Upper lobe of right lung (tissue), 1 donor: Measurements from ENCODE around the gene EGLN3. TPM values are rescaled to one million over a fixed set of nuclear protein-coding genes. Genes with fewer than 3 reads are reported as not detected.

Experiments used
- ATAC-seq: fragments of 200-7000 bp; cut with Tn5 transposase; one replicate; pipeline ENCODE4 v1.9.1; 2020; ENCODE audit warnings: mild to moderate bottlenecking, moderate library complexity
- DNase-seq: peaks from one replicate; pipeline ENCODE4 v3.0.0-alpha.2; 2020
- H3K27ac ChIP-seq: fragments of 200-600 bp; one replicate; pipeline ENCODE4 v1.8.0; 2022
- H3K27me3 ChIP-seq: fragments of 200-600 bp; one replicate; pipeline ENCODE4 v1.8.0; 2022; ENCODE audit warnings: mild to moderate bottlenecking
- H3K36me3 ChIP-seq: fragments of 200-600 bp; one replicate; pipeline ENCODE4 v1.8.0; 2022
- H3K4me1 ChIP-seq: fragments of 200-600 bp; one replicate; pipeline ENCODE4 v1.8.0; 2022
- H3K4me3 ChIP-seq: fragments of 200-600 bp; one replicate; pipeline ENCODE4 v1.8.0; 2022; ENCODE audit warnings: mild to moderate bottlenecking
- H3K9me3 ChIP-seq: fragments of 200-600 bp; one replicate; pipeline ENCODE4 v1.8.0; 2022
- CTCF ChIP-seq: fragments of 200-600 bp; IDR thresholded peaks from one replicate; pipeline ENCODE4 v1.8.0; 2022; ENCODE audit warnings: antibody characterized with exemption
- intact Hi-C: fragments of 100-400 bp; cut with DNase I; formaldehyde crosslinking; loops from one replicate; pipeline ENCODE4 v1.11.0; 2022
- total RNA-seq: library from RNA; stranded (reverse); fragmentation: NEBNext Ultra II Directional; extraction: Animal tissue kit (Norgen Biotek cat#: 25700); gene quantifications from one replicate; pipeline ENCODE4 v1.2.1, GENCODE V29; 2021
- donor health status: DM: no; HTN: yes; CAD: no; lungs with severe emphysema.

EGLN3 gene
- total RNA-seq, 1 donor from 2014 or later = 7.6 TPM

GRCh38 chr14:33901426-33902155 lies 49.3 kb downstream of the EGLN3 start:
- H3K4me3 ChIP-seq = no peak overlapping the region
- no peaks in the 10 kb centered on the region for H3K9me3 ChIP-seq
- no peak overlapping the region for H3K27ac ChIP-seq
- no peaks in the 10 kb centered on the region for H3K4me1 ChIP-seq
- intact Hi-C loops = no loop called here
- no peak for TF ChIP-seq CTCF
- no peaks in the 10 kb centered on the region for H3K36me3 ChIP-seq
- ATAC-seq = peak; percentile 10
- no peaks in the 10 kb centered on the region for H3K27me3 ChIP-seq
- no peak for DNase-seq

- Histone ChIP-seq H3K27ac (no peak overlapping the region), H3K36me3 (no peaks in the 10 kb centered on the region), H3K9me3 (no peaks in the 10 kb centered on the region), H3K4me1 (no peaks in the 10 kb centered on the region), H3K4me3 (no peak overlapping the region), H3K27me3 (no peaks in the 10 kb centered on the region)
- intact Hi-C loops = no loop called here
- ATAC-seq (no peak), DNase-seq (no peak)
- no peak for TF ChIP-seq CTCF
Measured at GRCh38 chr14:33900706-33901105, 50.2 kb downstream of the EGLN3 start.

GRCh38 chr14:33899723-33900341 lies 51.0 kb downstream of the EGLN3 start:
- no peak for TF ChIP-seq CTCF
- H3K4me3 ChIP-seq = no peak overlapping the region

GRCh38 chr14:33897878-33898535 lies 52.9 kb downstream of the EGLN3 start:
- Histone ChIP-seq H3K4me3 (no peak overlapping the region), H3K36me3 (no peaks in the 10 kb centered on the region), H3K4me1 (no peaks in the 10 kb centered on the region), H3K27me3 (no peaks in the 10 kb centered on the region), H3K9me3 (no peaks in the 10 kb centered on the region), H3K27ac (no peak overlapping the region)
- ATAC-seq (no peak), DNase-seq (no peak)
- intact Hi-C loops = no loop called here
- no peak for TF ChIP-seq CTCF

More at GRCh38 chr14:33899723-33900341, 51.0 kb downstream of the EGLN3 start:
- Histone ChIP-seq H3K9me3 (no peaks in the 10 kb centered on the region), H3K27me3 (no peaks in the 10 kb centered on the region), H3K4me1 (no peaks in the 10 kb centered on the region), H3K27ac (no peak overlapping the region), H3K36me3 (no peaks in the 10 kb centered on the region)
- ATAC-seq (no peak), DNase-seq (no peak)
- intact Hi-C loops = no loop called here

GRCh38 chr14:33897382-33897781 lies 53.5 kb downstream of the EGLN3 start:
- H3K4me1 ChIP-seq = no peaks in the 10 kb centered on the region
- H3K9me3 ChIP-seq = no peaks in the 10 kb centered on the region
- no peak overlapping the region for H3K4me3 ChIP-seq
- no peak for TF ChIP-seq CTCF
- intact Hi-C loops = no loop called here
- no peak for ATAC-seq
- no peak for DNase-seq
- H3K27me3 ChIP-seq = no peaks in the 10 kb centered on the region
- no peaks in the 10 kb centered on the region for H3K36me3 ChIP-seq
- no peak overlapping the region for H3K27ac ChIP-seq
